Stromal cell of bone marrow (primary cell): ENCODE data around the gene MAD1L1.

Experiments used
- DNase-seq: peaks from one replicate; pipeline ENCODE4 v3.0.0-alpha.2; 2012; ENCODE audit warnings: low read depth

MAD1L1 gene

DNA sequence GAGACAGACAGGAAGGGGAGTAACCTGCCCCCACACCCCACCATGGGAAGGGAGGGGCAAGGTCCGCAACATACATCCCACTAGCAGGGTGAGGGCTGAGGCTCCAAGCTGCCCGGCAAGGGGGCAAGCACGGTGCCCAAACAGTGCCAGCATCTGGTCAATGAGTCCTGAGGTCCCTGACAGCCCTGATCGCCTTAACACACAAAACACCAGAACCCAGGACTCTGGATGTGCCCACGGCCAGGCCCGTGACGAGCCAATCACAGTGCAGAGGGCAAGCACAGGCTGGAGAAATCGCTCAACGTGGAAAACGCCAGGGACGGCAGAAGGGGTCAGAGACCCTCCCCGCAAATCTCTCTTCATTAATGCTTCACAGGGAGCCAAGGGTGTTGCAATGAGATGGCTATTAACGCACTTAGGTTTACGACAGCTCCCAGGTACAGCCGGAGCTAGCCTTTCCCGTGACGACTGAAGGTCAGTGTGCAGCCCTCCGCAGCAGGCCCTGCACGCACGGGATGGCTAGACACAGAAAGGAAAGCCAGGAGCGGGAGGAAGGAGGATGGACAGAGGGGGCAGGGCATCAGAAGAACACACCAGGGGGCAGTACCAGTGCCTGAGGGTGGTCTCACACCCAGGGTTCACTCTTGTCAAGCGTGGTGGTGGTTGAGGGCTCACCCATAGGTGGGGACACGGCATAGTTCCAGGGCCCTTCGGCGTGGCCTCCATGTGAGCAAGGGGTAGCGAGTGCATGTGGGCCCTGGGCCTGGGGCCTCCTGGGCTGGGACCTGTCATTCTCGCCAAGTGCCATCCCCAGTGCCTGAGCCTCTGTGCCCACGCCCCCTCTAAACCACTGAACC, 220.5 kb downstream of the MAD1L1 start:
- DNase-seq = no peak

DNA sequence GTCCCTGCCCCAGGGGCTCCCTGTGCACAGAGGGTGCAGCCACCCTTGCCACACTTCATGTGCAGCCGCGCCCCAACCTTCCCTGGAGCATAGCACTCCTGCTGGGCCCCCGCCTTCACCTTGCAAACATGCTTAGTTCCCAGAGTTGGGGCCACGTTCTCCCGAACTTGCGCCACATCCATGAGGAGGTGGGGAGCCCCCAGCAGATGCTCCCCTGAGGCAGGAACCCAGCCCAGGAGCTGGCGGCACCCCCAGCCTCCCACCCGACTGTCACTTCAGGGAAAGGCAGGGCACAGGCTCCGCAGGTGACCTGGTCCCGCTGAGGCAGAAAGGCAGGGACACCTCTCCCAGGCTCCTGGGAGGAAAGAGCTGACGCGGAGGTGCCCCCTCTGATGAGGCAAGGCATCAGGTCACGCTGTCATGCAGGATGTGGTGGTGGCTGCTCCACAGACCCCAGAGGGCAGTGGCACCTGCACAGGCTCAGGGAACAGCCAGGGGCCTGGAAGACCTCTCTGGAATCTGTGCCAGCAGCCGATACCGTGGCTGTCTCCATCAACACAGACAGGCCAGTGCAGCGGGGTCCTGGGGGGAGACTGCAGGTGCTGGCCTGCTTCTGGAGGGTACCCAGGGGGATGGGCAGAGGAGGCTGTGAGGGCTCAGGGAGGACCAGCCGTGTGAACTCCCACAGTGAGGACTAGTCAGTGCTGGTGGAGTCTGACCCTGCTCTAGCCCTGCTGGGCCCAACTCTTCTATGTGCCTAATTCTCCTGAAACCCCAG, 221.3 kb downstream of the MAD1L1 start:
- DNase-seq = no peak

DNA sequence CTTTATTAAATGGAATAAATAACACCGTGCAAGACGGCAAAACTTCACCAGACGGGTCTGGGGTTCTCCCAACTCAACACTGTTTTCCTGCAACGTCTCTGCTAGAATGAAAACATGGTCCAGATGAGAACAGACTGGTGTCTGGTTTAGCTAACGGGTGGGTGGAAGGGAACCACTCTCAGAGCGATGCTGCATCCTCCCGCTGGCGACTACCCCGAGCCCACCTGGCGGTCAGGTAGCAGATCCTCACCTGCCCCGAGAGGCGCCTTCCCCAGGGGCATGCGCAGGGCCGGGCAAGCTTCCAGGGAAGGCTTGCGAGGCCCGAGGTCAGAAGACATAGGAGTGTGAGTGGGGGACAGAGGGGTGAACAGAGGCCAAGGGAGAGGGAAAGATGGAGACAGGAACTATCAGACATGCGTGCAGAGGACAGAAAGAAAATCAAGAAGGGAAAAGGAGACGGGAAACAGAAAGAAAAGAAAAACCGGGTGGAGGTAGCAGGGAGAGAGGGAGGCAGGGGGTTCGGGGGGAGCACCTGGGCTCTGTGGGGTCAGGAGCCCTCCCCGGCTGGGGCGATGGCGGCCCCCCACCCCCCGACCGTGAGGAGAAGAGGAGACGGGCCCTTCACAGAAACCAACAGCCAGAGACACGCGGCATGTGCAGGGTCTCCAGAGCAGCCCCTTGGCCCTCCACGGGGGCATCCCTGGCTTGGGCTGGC, 222.0 kb downstream of the MAD1L1 start:
- no peak for DNase-seq

DNA sequence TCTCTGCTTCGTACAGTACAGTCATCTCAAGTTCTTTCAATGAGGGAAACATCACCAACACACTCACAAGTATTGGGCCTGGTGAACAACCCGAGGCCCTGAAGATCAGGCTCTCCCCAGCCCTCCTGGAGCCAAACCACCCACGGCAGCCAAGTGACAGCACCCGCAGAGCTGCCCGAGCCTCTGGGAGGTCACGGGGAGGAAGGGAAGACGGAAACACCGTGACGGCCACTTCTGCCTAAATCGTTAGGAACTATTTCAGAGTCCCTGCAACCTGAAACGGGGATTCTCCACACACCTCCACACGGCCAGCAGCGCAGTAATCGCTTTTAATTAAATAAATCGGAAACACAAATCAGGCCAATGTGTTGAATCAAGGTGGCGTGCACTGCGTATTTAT, 222.6 kb downstream of the MAD1L1 start:
- DNase-seq = no peak

DNA sequence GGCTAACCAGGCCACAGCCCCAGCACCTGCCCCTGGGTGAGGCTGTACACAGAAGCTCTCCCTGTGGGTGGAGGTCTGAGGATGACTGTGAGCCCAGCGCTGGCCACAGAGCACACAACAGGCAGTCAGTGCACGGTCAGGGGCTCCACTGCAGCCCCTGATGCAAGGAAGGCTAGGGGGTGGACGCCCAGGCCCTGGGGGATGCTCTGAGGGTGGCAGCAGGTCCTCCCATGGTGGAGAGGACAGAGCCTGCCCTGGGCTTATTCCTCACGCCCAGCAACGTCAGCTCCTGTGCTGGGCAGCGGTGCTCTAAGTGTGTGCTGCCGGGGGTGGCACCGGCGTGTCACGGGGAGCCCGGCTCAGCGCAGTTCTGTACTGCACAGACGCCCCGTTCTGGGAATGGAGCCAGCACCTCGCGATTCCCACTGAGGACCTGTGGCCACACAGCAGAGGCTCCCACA, 223.2 kb downstream of the MAD1L1 start:
- no peak for DNase-seq

DNA sequence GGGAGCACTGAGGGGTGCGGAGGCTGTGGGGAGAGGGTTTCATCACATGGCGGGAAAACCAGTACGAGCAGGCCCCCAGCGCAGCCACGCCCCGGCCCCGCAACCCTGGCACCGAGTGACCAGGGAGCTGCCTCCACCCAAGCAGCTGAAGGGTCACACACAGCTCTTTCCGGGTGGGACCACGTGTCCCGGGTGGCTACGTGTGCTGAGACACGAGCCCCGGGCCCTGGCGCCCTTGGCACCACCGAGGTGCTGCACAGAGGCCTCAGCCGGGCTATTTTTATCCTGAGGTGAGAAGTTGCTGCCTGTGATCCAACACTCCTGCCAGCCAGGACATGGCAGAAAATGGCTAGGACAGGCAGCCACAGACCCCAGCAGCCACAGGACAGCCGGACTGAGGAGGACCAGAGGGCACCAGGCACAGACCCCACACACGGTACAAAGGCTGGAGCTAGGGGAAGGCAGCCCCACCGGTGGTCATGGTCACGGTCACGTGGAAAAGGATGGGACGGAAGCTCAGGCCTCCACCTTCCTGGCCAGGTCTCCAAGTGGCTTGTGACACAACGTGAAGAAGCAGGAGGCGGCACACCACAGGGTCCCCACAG, 223.7 kb downstream of the MAD1L1 start:
- DNase-seq = no peak

DNA sequence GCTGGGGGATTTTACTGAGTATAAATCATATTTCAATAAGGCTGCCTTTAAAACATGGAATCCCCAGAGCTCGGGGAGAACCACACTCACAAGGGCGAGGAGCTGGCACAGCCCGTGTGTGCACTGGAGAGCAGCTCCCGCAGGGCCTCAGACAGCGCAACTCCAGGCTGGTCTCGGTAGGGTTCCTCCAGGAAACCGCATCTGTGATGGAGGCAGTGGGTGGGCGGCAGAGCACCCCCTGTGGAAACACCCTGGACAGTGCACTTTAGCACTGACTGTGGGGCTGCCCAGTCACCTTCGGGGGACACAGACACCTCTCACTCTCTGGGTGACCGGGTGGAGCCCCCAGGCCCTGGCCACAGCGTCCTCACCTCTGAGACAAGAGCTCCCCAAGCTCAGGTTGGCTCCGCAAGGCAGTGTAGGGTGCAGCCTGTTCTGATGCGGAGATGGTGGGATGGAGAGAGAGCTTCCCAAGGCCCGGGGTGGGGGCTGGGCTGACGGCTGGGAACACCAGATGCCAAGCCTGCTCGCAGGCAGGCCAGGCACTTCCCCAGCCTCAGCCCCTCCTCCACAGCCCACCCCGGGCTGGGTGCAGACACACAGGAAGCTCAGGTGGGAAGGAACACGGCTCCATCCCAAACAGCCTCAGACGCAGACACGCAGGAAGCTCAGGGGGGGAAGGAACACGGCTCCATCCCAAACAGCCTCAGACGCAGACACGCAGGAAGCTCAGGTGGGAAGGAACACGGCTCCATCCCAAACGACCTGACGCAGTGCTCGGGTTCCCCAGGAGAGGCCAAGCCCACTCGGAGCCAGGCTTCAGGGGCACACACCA, 224.4 kb downstream of the MAD1L1 start:
- no peak for DNase-seq

DNA sequence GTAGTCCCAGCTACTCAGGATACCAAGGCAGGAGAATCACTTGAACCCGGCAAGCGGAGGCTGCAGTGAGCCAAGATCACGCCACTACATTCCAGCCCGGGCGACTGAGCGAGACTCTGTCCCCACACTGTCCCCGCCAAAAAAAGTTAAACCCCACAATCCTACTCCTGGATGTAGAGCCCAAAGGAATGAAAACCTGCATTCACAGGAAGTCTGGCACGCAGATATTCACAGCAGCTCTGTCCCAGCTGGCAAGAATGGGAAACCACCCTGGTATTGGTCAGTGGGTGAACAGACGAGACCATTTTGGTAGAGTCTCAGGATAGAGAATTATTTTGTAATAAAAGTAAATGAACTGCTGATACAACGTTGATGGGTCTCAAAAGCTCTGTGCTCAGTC, 225.2 kb downstream of the MAD1L1 start:
- no peak for DNase-seq

DNA sequence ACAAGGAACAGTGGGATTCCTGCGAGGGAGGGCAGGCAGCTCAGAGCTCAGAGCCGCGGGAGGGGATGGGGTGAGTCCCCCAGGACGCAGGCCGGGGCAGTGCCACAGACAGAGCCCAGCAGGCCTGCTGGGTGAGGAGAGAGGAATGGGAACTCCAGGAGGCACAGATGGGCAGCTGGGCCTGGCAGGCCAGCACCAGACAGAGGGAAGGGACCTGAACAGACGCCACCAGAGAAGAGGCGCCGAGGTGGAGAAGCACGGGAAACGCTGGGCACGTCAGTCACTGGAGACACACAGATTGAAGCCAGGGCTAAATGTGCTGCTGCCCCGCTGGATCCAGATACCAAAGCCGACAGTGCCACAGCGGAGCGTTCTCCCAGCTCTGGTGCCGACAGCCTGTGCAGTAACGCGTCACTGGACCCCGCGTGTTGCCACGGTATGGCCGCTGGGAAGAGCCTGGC, 225.8 kb downstream of the MAD1L1 start:
- no peak for DNase-seq

DNA sequence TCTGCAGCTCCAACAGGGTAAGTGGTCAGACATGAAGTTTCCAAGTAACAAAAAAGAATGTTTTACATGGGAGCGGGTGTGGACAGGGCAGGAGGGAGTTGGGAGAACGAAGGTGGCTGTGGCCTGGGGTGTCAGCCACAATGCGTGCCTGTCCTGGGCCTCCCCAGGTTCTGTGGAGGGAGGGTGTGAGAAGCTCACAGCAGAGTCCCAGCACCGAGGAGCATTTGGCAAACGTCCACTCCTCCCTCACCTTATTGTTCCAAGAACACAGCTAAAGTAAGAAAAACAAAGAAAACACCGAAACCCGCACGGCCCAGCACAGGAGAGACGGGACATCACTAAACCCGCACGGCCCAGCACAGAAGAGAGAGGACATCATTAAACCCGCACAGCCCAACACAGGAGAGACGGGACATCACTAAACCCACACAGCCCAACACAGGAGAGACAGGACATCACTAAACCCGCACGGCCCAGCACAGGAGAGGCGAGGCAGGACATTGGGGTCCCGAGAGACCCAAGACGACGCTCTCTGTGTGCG, 226.4 kb downstream of the MAD1L1 start:
- no peak for DNase-seq

DNA sequence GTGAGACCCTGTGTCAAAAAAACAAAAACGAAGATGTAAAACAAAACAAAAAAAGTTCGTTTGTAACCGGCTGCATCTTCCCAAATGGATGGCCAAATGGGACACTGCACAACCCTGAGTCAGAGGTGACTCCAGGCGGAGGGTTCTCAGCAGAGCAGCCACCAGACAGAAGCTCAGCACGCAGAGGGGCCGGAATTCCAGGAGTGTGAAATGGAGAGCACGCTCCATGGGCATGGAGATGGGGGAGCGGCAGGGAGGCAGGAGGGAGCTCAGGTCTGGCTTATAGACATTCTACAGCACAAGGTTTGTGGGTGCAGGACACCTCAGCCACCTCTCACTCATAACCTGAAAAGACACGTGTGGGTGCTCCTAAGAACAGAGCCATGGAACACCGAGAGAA, 227.0 kb downstream of the MAD1L1 start:
- no peak for DNase-seq

DNA sequence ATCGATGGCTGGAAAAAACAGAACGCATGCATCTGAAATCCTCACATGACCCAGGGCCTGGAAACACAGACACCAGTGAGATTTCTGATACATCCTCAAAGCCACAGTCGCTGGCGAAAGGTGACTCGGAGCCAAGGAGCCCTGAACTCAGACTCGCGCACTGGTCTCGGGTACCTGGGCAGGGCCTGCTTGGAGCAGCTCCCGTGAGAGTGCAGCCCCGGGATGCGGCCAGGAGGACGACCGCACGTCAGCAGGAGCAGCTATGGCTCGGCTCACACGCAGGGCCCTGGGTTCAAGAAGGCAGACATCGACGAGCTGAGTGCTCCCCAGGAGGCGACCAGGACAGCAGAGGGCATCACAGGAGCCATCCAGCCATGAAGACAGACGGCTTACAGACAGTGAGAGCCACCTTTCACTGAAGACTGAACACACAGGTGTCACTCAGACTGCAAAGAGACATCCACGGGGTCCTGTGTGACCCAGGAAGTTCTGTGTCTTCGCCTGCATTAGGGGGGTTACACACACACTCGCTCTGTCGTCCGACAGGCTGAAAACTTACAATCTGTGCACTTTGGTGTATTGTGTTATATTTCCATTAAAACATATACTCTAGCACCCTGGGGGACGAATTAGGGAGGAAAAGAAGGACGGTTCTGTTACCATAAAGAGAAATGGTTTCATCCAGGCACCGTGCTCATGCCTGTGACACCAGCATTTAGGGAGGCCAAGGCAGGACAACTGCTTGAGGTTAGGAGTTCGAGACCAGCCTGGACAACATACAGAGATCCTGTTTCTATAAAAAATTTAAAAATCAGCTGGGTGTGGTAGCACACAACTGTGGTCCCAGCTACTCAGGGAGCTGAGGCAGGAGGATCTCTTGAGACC, 227.7 kb downstream of the MAD1L1 start:
- DNase-seq = no peak

DNA sequence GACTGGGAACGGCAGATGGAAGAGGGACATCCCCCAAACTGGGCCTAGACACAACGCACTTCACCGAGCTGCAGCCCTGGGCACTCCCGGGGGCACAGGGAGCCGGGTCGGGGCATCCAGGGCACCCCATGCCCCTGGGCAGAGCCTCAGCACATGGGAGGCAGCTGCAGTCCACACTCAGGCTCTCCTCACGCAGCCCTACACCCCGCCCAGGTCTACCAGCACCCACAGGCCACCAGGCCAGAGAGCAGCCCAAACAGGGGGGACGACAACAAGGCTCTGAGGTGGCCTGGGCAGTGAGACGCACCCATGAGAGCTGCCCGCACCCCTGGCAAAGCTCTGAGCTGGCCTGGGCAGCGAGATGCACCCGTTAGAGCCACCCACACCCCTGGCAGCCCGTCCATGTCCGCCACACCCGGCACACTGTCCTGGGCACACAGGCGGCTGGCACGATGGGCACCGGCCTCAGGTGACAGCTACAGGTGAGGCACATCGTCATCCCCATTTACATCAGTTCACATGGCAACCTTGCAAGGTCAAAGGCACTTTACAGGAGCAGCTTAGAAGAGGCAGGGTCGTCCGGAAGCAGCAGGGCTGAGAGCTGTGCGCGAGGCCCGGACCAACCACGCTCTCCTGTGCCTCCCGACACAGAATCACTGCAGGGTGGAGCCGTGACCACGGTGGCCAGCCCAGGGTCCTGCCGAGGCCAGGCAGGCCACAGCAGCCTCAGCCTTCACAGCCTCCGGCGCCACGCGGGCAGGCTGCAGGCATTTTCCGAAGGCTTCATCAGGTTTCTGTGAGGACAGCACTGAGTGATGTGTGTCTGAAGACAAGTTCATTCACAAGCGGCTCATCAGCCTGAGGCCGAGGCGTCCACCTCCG, 228.6 kb downstream of the MAD1L1 start:
- DNase-seq = no peak

DNA sequence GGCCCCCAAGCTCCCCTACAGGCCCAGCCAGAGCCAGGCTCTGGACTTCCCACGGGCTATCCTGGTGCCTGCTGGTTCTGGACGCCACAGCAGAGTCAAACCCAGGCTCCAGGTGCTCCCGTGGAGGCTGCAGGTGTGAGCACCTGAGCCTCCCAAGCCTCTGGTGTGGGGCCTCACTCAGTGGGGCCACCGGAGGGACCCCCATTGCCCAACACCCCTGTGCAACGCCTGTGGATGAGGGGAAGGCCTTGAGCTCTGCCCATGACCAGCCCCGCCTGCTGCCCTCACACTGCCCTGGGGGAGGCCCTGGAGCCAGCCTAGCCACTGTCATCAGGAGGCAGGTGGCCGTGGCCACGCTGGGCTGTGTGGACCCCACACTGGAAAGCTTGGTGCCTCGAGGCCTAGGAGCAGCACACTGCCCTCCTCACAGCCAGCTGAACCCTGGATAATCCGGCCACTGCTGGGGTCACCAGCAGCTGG, 229.3 kb downstream of the MAD1L1 start:
- DNase-seq = no peak

DNA sequence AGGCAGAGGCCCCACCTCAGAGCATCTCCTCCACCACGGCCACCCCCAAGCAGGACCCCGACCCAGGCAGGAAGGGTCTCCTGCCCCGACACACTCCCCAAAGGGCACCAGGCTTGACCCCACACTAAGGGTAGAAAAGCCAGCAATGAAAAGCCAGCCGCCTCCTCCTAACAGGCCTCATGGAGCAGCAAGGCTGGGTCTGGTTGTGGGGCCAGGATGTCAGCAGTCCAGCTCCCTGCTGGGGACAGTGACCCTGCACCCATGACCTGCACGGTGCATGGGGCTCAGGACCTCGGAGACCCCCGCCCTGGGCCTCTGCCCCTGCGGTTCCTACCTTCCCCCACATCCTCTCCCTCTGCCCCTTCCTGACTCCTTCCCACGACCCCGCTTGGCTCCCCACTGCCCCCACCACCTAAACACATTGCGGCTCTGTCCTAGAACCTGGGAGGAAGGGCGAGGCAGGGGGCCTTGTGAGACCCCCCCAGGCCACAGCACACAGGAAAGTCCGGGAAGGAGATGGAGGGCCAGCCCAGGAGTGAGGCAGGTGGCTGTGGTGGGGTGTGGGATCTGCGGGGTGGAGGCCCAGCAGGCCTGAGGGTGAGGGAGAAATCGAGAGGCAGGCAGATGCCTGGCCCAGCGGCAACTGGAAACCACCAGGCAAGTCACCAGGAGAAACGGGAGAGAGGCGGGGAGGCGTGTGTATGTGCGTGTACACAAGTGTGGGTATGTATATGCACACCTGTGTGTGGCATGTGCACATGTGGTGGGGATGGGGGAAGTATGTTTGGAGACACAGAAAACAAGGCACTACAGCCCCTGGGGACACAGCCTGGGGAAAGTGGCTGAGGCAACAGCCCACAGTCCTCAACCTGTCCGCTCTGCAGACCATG, 229.9 kb downstream of the MAD1L1 start:
- DNase-seq = no peak

DNA sequence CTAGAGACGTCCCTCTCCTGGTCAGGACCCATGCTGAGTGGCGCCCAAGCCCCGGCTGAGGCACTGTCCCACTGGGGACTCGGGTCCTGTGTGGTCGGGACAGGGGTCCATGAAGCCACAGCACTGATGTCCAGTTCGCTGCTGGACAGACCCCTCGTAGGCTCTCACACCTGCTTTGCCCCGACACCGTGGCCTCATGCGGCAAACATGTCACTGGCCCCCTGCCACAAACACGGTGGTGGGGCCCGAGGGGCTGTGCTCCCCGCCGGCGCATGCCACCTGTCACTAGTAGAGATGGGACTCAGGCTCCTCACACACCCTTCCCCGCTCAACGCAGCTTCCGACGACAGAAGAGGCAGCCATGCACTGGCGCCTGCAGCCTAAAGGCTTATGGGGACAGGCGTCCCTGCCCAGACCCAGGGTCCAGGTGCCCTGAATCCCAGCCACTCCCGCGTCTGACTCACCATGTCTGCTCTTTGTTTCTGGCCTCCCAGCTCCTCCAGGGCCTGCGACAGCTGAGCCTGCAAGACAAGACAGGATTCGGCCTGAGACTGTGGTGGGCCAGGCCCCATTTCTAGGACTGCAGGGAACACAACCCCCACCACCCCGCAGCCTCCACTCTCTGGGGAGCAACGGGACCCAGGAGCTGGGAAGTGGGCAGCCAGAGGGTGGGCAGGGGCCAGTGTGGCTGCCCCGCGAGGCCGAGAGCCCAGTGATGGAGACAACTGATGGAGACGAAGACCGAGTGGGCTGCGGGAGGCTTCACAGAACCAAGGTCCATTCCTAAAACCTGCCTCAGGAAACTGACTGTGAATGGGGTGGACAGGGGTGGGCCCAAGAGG, 230.9 kb downstream of the MAD1L1 start:
- DNase-seq = no peak
